PC-9 (cell line): ENCODE results near the gene EFNA4. TPM values are rescaled to one million over a fixed set of nuclear protein-coding genes. Genes with fewer than 3 reads are reported as not detected.
"Not testable (repeated sequence)": the region's sequence is repeated elsewhere in the genome, so short reads cannot be mapped to it uniquely, and the experiment has no call there.

Experiments used
- BruUV-seq: library from RNA; stranded (reverse); fragments of 400-500 nt; replicated peaks from 2 replicates; lab custom pipeline; 2021; lab: Mats Ljungman, UMichigan
- CTCF ChIA-PET: fragments of 300-600 bp; sonication (Branson Sonifier 250); formaldehyde crosslinking; loops from one replicate; lab custom pipeline; 2022; ENCODE audit warnings: antibody characterized with exemption; lab: Charles Lee
- POLR2A ChIA-PET: fragments of 300-600 bp; sonication (Branson Sonifier 250); formaldehyde crosslinking; loops from one replicate; lab custom pipeline; 2022; ENCODE audit warnings: antibody characterized with exemption; ENCODE audit not compliant: unreplicated experiment; lab: Charles Lee
- DNase-seq, 2 experiments: peaks; one replicate each; pipeline versions ENCODE4 v3.0.0 to v3.0.0-alpha.2; 2015 to 2022; ENCODE audit warnings: mixed read lengths in 1 of 2
- H2AFZ ChIP-seq: fragments of 200-600 bp; sonication (generic); 2 replicates; pipeline ENCODE4 v1.8.1; 2017; ENCODE audit warnings: antibody characterized with exemption
- H3F3A ChIP-seq: fragments of 200-600 bp; sonication (generic); 2 replicates; pipeline ENCODE4 v1.8.1; 2017; ENCODE audit warnings: antibody characterized with exemption, mild to moderate bottlenecking, low read depth; ENCODE audit not compliant: insufficient read depth
- H3K27ac ChIP-seq: fragments of 200-600 bp; sonication (generic); 2 replicates; pipeline ENCODE4 v1.6.1; 2016; ENCODE audit warnings: mixed run types
- H3K27me3 ChIP-seq: fragments of 200-600 bp; sonication (generic); 2 replicates; pipeline ENCODE4 v1.6.1; 2016; ENCODE audit warnings: low read depth, mixed run types; ENCODE audit not compliant: insufficient read depth
- H3K36me3 ChIP-seq: fragments of 200-600 bp; sonication (generic); 2 replicates; pipeline ENCODE4 v1.6.1; 2016; ENCODE audit warnings: low read depth, mixed run types
- H3K4me1 ChIP-seq: fragments of 200-600 bp; sonication (generic); replicated peaks from 2 replicates; pipeline ENCODE4 v1.6.1; 2016; ENCODE audit warnings: mixed run types; ENCODE audit not compliant: insufficient read depth
- H3K4me2 ChIP-seq: fragments of 200-600 bp; sonication (generic); 2 replicates; pipeline ENCODE4 v1.6.1; 2017; ENCODE audit warnings: mixed run types
- H3K4me3 ChIP-seq: fragments of 200-600 bp; sonication (generic); 2 replicates; pipeline ENCODE4 v1.6.1; 2016; ENCODE audit warnings: mixed run types
- H3K79me2 ChIP-seq: fragments of 200-600 bp; sonication (generic); 2 replicates; pipeline ENCODE4 v1.6.1; 2017; ENCODE audit warnings: low read depth, mixed run types
- H3K9me2 ChIP-seq: fragments of 200-600 bp; sonication (generic); 2 replicates; pipeline ENCODE4 v1.8.1; 2017; ENCODE audit warnings: mild to moderate bottlenecking; ENCODE audit not compliant: insufficient read depth
- H3K9me3 ChIP-seq: fragments of 200-600 bp; sonication (generic); 2 replicates; pipeline ENCODE4 v1.8.1; 2016; ENCODE audit warnings: low read depth; ENCODE audit not compliant: insufficient read depth
- H4K20me1 ChIP-seq: fragments of 200-600 bp; sonication (generic); 2 replicates; pipeline ENCODE4 v1.8.1; 2017; ENCODE audit not compliant: insufficient read depth
- CTCF ChIP-seq: fragments of 200-600 bp; sonication (generic); conservative IDR thresholded peaks from 2 replicates; pipeline ENCODE4 v1.6.1; 2017; ENCODE audit warnings: mixed run types, antibody characterized with exemption, mild to moderate bottlenecking, moderate library complexity
- EZH2 ChIP-seq: fragments of 200-600 bp; sonication (generic); IDR thresholded peaks from 2 replicates; pipeline ENCODE4 v1.8.0; 2017; ENCODE audit warnings: antibody characterized with exemption, low read depth
- intact Hi-C: fragments of 100-400 bp; cut with micrococcal nuclease; formaldehyde crosslinking; loops from one replicate; pipeline ENCODE4 v1.10.0; 2022; ENCODE audit not compliant: unreplicated experiment
- total RNA-seq: library from RNA; stranded (reverse); gene quantifications from 2 replicates; pipeline ENCODE4 v1.2.3, GENCODE V29; 2021

EFNA4 gene
- total RNA-seq, 1 experiment from 2014 or later = 14.0 TPM

GRCh38 chr1:155116113-155116764, 52.7 kb downstream of the EFNA4 start:
- intact Hi-C loops = no loop called here
- no peak overlapping the region for H3K27ac ChIP-seq
- H3K4me3 ChIP-seq = no peak overlapping the region
- peaks cover 5% of the 10 kb centered on the region; the same call in 1 of the 2 replicates for H3F3A ChIP-seq
- H4K20me1 ChIP-seq = no peaks in the 10 kb centered on the region
- ChIA-PET CTCF (interaction anchor here (0.8 kb wide), 1 partner anchor 26 kb away, joined by 5 read pairs; no protein-coding TSS in a partner anchor), POLR2A (interaction anchor here (0.6 to 0.7 kb wide), 2 partner anchors 18 to 20 kb away, joined by 4 to 30 read pairs; no protein-coding TSS in a partner anchor)
- H3K4me1 ChIP-seq = no peaks in the 10 kb centered on the region
- no peaks in the 10 kb centered on the region for H3K9me2 ChIP-seq
- no peaks in the 10 kb centered on the region for H3K79me2 ChIP-seq
- no peak for DNase-seq
- no peaks in the 10 kb centered on the region for H3K27me3 ChIP-seq
- H3K36me3 ChIP-seq = no peaks in the 10 kb centered on the region
- H3K4me2 ChIP-seq = no peak overlapping the region
- no TSS peak for BruUV-seq
- H2AFZ ChIP-seq = no peak overlapping the region
- TF ChIP-seq EZH2 (no peak), CTCF (no peak)
- H3K9me3 ChIP-seq = no peaks in the 10 kb centered on the region

- intact Hi-C loops = no loop called here
- POLR2A ChIA-PET = interaction anchor here (0.5 to 0.6 kb wide), 2 partner anchors 77 to 187 kb away, joined by 3 to 4 read pairs; no protein-coding TSS in a partner anchor
- no peaks in the 10 kb centered on the region for H3K4me1 ChIP-seq
- no peaks in the 10 kb centered on the region for H3K9me2 ChIP-seq
- peaks cover 5% of the 10 kb centered on the region; the same call in 1 of the 2 replicates for H3F3A ChIP-seq
- BruUV-seq = no TSS peak
- H3K9me3 ChIP-seq = no peaks in the 10 kb centered on the region
- H3K79me2 ChIP-seq = no peaks in the 10 kb centered on the region
- H2AFZ ChIP-seq = no peak overlapping the region
- H3K27me3 ChIP-seq = no peaks in the 10 kb centered on the region
- CTCF ChIA-PET = no interaction called here
- no peaks in the 10 kb centered on the region for H3K36me3 ChIP-seq
- no peak overlapping the region for H3K4me3 ChIP-seq
- no peaks in the 10 kb centered on the region for H4K20me1 ChIP-seq
- TF ChIP-seq CTCF (no peak), EZH2 (no peak)
- no peak overlapping the region for H3K27ac ChIP-seq
- peak in 1 of 2 experiments; percentile 51 for DNase-seq
- H3K4me2 ChIP-seq = peak overlapping the region; percentile 19; the same call in 1 of the 2 replicates
Measured at GRCh38 chr1:155117610-155118009, 54.1 kb downstream of the EFNA4 start.

GRCh38 chr1:155118090-155118489, 54.5 kb downstream of the EFNA4 start:
- H3K27ac ChIP-seq, H3K79me2 ChIP-seq, H3F3A ChIP-seq, H4K20me1 ChIP-seq, H3K4me3 ChIP-seq, intact Hi-C loops, H3K9me3 ChIP-seq, H3K27me3 ChIP-seq, BruUV-seq, H3K36me3 ChIP-seq, DNase-seq, H3K9me2 ChIP-seq, CTCF ChIA-PET, H2AFZ ChIP-seq, H3K4me1 ChIP-seq: not testable (repeated sequence)
- POLR2A ChIA-PET = interaction anchor here (0.6 kb wide), 1 partner anchor 76 kb away, joined by 3 read pairs; no protein-coding TSS in a partner anchor
- 0 out of 2 replicates have a peak overlapping the region, but pooled peaks have one; percentile 19 for H3K4me2 ChIP-seq

Other genes with a start within 250 kb of the EFNA4 start
- gene KCNN3, start 193.5 kb upstream of the EFNA4 start, total RNA-seq = 0.33 and 1.1 TPM in 2 replicates
- 27.1 and 38.2 TPM in 2 replicates for gene PMVK, start 127.0 kb upstream of the EFNA4 start, total RNA-seq
- gene PBXIP1, start 107.6 kb upstream of the EFNA4 start, total RNA-seq = 36.3 and 40.2 TPM in 2 replicates
- gene PYGO2, start 102.0 kb upstream of the EFNA4 start, total RNA-seq = 30.0 and 33.2 TPM in 2 replicates
- 162 and 210 TPM in 2 replicates for gene SHC1, start 93.0 kb upstream of the EFNA4 start, total RNA-seq
- gene CKS1B, start 89.1 kb upstream of the EFNA4 start, total RNA-seq = 236 and 300 TPM in 2 replicates
- gene FLAD1, start 80.4 kb upstream of the EFNA4 start, total RNA-seq = 47.9 and 54.2 TPM in 2 replicates
- gene LENEP, start 70.2 kb upstream of the EFNA4 start, total RNA-seq = 1.2 and 1.3 TPM in 2 replicates
- gene ZBTB7B, start 60.9 kb upstream of the EFNA4 start, total RNA-seq = 38.6 and 44.1 TPM in 2 replicates
- gene DCST2, start 30.0 kb upstream of the EFNA4 start, total RNA-seq = 4.4 and 4.7 TPM in 2 replicates
- 0.22 and 0.43 TPM in 2 replicates for gene DCST1, start 29.9 kb upstream of the EFNA4 start, total RNA-seq
- 187 and 195 TPM in 2 replicates for gene ADAM15, start 12.4 kb upstream of the EFNA4 start, total RNA-seq
- gene EFNA3, start 15.1 kb downstream of the EFNA4 start, total RNA-seq = 6.7 and 8.8 TPM in 2 replicates
- gene EFNA1, start 64.1 kb downstream of the EFNA4 start, total RNA-seq = 30.6 and 35.7 TPM in 2 replicates
- 54.9 and 67.6 TPM in 2 replicates for gene SLC50A1, start 72.1 kb downstream of the EFNA4 start, total RNA-seq
- 83.7 and 127 TPM in 2 replicates for gene DPM3, start 76.8 kb downstream of the EFNA4 start, total RNA-seq
- gene KRTCAP2, start 109.6 kb downstream of the EFNA4 start, total RNA-seq = 112 and 156 TPM in 2 replicates
- gene TRIM46, start 110.1 kb downstream of the EFNA4 start, total RNA-seq = 6.0 and 6.2 TPM in 2 replicates
- gene THBS3, start 144.2 kb downstream of the EFNA4 start, total RNA-seq = 45.4 and 58.8 TPM in 2 replicates
- 56.1 and 68.9 TPM in 2 replicates for gene MTX1, start 145.0 kb downstream of the EFNA4 start, total RNA-seq
- gene ENTREP3, start 191.7 kb downstream of the EFNA4 start, total RNA-seq = 56.9 and 60.8 TPM in 2 replicates
- 56.9 and 64.1 TPM in 2 replicates for gene SCAMP3, start 198.6 kb downstream of the EFNA4 start, total RNA-seq
- 39.1 and 43.9 TPM in 2 replicates for gene CLK2, start 209.8 kb downstream of the EFNA4 start, total RNA-seq
- gene HCN3, start 213.7 kb downstream of the EFNA4 start, total RNA-seq = 6.6 and 7.5 TPM in 2 replicates
- gene PKLR, start 237.7 kb downstream of the EFNA4 start, total RNA-seq = not detected in 2 replicates
- 397 and 568 TPM in 2 replicates for gene FDPS, start 245.1 kb downstream of the EFNA4 start, total RNA-seq